ENCODE data around the gene TMEM109. TPM values are rescaled to one million over a fixed set of nuclear protein-coding genes. Genes with fewer than 3 reads are reported as not detected.

The TMEM109 gene
- total RNA-seq, 1 experiment from 2014 or later: 165 TPM

DNA sequence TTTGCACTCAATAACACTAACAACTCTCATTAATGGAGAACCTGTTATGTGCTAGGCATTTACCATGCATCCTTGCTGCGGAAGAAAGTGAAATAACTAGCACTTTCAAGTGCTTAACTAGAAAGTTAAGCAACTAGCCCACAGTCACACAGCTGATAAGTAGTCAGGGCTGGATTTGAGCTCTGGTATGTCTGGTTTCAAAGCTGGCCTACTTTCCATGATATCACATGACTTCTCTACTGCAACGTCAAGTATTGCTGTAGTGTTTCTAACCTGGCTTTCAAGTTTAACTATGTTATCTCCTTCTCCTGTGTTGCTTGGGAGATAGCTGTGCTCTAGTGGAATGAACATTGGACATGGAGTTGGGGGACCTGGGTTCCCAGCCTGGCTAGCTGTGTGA is 25.9 kb downstream of the TMEM109 start:
- Histone ChIP-seq H3K27me3 (ENCODE audit: low read length) (no peaks in the 10 kb centered on the region), H3K9me2 (replicated peaks; ENCODE audit: low read length) (no peaks in the 10 kb centered on the region), H4K20me1 (ENCODE audit: low read length) (no peaks in the 10 kb centered on the region), H3K4me3 (ENCODE audit: low read length) (no peak overlapping the region), H3K9me3 (ENCODE audit: low read length) (no peaks in the 10 kb centered on the region), H3F3A (ENCODE audit: low read length, unreplicated experiment) (no peaks in the 10 kb centered on the region), H3K36me3 (ENCODE audit: low read depth, low read length) (no peaks in the 10 kb centered on the region), H3K9ac (ENCODE audit: low read length) (no peak overlapping the region), H3K4me1 (ENCODE audit: insufficient read depth, low read length) (peaks cover 6% of the 10 kb centered on the region; the same call in 1 of the 2 replicates), H3K27ac (ENCODE audit: low read length) (no peak overlapping the region), H3K79me2 (ENCODE audit: low read length) (no peaks in the 10 kb centered on the region), H3K4me2 (ENCODE audit: low read length) (no peak overlapping the region), H2AFZ (ENCODE audit: low read length) (no peak overlapping the region)
- CTCF ChIA-PET: no interaction called here
- no peak for DNase-seq
- no TSS peak for BruUV-seq (replicated peaks)
- no peak for TF ChIP-seq EZH2 (IDR thresholded peaks at IDR 0.05; ENCODE audit: low read length, unreplicated experiment)
- TF ChIP-seq, protein P1, sequence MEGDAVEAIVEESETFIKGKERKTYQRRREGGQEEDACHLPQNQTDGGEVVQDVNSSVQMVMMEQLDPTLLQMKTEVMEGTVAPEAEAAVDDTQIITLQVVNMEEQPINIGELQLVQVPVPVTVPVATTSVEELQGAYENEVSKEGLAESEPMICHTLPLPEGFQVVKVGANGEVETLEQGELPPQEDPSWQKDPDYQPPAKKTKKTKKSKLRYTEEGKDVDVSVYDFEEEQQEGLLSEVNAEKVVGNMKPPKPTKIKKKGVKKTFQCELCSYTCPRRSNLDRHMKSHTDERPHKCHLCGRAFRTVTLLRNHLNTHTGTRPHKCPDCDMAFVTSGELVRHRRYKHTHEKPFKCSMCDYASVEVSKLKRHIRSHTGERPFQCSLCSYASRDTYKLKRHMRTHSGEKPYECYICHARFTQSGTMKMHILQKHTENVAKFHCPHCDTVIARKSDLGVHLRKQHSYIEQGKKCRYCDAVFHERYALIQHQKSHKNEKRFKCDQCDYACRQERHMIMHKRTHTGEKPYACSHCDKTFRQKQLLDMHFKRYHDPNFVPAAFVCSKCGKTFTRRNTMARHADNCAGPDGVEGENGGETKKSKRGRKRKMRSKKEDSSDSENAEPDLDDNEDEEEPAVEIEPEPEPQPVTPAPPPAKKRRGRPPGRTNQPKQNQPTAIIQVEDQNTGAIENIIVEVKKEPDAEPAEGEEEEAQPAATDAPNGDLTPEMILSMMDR (conservative IDR thresholded peaks at IDR 0.05; ENCODE audit: low read depth, low read length): no peak
- TF ChIP-seq EZH2phosphoT487 (IDR thresholded peaks at IDR 0.05; ENCODE audit: borderline replicate concordance, low read length): no peak
- intact Hi-C loops (cut with micrococcal nuclease): no loop called here
- POLR2A ChIA-PET (ENCODE audit: unreplicated experiment): interaction anchor here (0.6 kb wide), 1 partner anchor 173 kb away, joined by 4 read pairs; no protein-coding TSS in a partner anchor
- no peak for ATAC-seq

- TF ChIP-seq EZH2 (IDR thresholded peaks at IDR 0.05; ENCODE audit: low read length, unreplicated experiment) (no peak), EZH2phosphoT487 (IDR thresholded peaks at IDR 0.05; ENCODE audit: borderline replicate concordance, low read length) (no peak)
- TF ChIP-seq, protein P1 (conservative IDR thresholded peaks at IDR 0.05; ENCODE audit: low read depth, low read length): no peak
- ATAC-seq (no peak), DNase-seq (no peak)
- Histone ChIP-seq H3K27ac (ENCODE audit: low read length) (no peak overlapping the region), H3K36me3 (ENCODE audit: low read depth, low read length) (no peaks in the 10 kb centered on the region), H3F3A (ENCODE audit: low read length, unreplicated experiment) (no peaks in the 10 kb centered on the region), H4K20me1 (ENCODE audit: low read length) (no peaks in the 10 kb centered on the region), H3K9ac (ENCODE audit: low read length) (no peak overlapping the region), H3K27me3 (ENCODE audit: low read length) (no peaks in the 10 kb centered on the region), H3K4me1 (ENCODE audit: insufficient read depth, low read length) (peaks cover 6% of the 10 kb centered on the region; the same call in 1 of the 2 replicates), H3K4me2 (ENCODE audit: low read length) (no peak overlapping the region), H3K9me3 (ENCODE audit: low read length) (no peaks in the 10 kb centered on the region), H3K4me3 (ENCODE audit: low read length) (no peak overlapping the region), H3K79me2 (ENCODE audit: low read length) (no peaks in the 10 kb centered on the region), H2AFZ (ENCODE audit: low read length) (no peak overlapping the region), H3K9me2 (replicated peaks; ENCODE audit: low read length) (no peaks in the 10 kb centered on the region)
- ChIA-PET POLR2A (ENCODE audit: unreplicated experiment) (no interaction called here), CTCF (no interaction called here)
- intact Hi-C loops (cut with micrococcal nuclease): no loop called here
- no TSS peak for BruUV-seq (replicated peaks)
Measured at GRCh38 chr11:60941371-60942119, 27.6 kb downstream of the TMEM109 start.

GRCh38 chr11:60942219-60942618 is 28.3 kb downstream of the TMEM109 start:
- TF ChIP-seq EZH2phosphoT487 (IDR thresholded peaks at IDR 0.05; ENCODE audit: borderline replicate concordance, low read length): no peak
- TF ChIP-seq, protein P1 (conservative IDR thresholded peaks at IDR 0.05; ENCODE audit: low read depth, low read length): no peak
- no peaks in the 10 kb centered on the region for H4K20me1 ChIP-seq (ENCODE audit: low read length)
- H3K4me2 ChIP-seq (ENCODE audit: low read length): no peak overlapping the region
- no TSS peak for BruUV-seq (replicated peaks)
- CTCF ChIA-PET: interaction anchor here (0.6 kb wide), 1 partner anchor 232 kb away, joined by 3 read pairs; no protein-coding TSS in a partner anchor
- no peak for ATAC-seq
- H3K4me3 ChIP-seq (ENCODE audit: low read length): no peak overlapping the region
- intact Hi-C loops (cut with micrococcal nuclease): no loop called here
- no peak overlapping the region for H3K9ac ChIP-seq (ENCODE audit: low read length)
- no peaks in the 10 kb centered on the region for H3K79me2 ChIP-seq (ENCODE audit: low read length)
- DNase-seq: no peak
- no peaks in the 10 kb centered on the region for H3K9me2 ChIP-seq (replicated peaks; ENCODE audit: low read length)
- H3K9me3 ChIP-seq (ENCODE audit: low read length): no peaks in the 10 kb centered on the region
- H3K4me1 ChIP-seq (ENCODE audit: insufficient read depth, low read length): peaks cover 6% of the 10 kb centered on the region; the same call in 1 of the 2 replicates
- POLR2A ChIA-PET (ENCODE audit: unreplicated experiment): no interaction called here
- no peaks in the 10 kb centered on the region for H3K36me3 ChIP-seq (ENCODE audit: low read depth, low read length)
- no peak overlapping the region for H3K27ac ChIP-seq (ENCODE audit: low read length)
- no peaks in the 10 kb centered on the region for H3F3A ChIP-seq (ENCODE audit: low read length, unreplicated experiment)
- no peak overlapping the region for H2AFZ ChIP-seq (ENCODE audit: low read length)
- no peaks in the 10 kb centered on the region for H3K27me3 ChIP-seq (ENCODE audit: low read length)
